Epithelial cell of proximal tubule (primary cell): Measurements from ENCODE around the gene HMGCS2. TPM values are rescaled to one million over a fixed set of nuclear protein-coding genes. Genes with fewer than 3 reads are reported as not detected.
A peak's percentile ranks its signal among the peaks of the same experiment; 100 is the strongest.

Experiments
- DNase-seq: peaks from one replicate; pipeline ENCODE4 v3.0.0-alpha.2; 2011; ENCODE audit warnings: low read depth
- H3K4me3 ChIP-seq: 2 replicates; pipeline ENCODE4 v1.5.1; 2011; ENCODE audit warnings: low read depth, mild to moderate bottlenecking, low read length
- CTCF ChIP-seq: conservative IDR thresholded peaks from 2 replicates; pipeline ENCODE4 v1.5.1; 2012; ENCODE audit warnings: low read depth, mild to moderate bottlenecking, low read length
- total RNA-seq: library from RNA; depleted of rRNA; stranded (reverse); fragments of >200 nt; gene quantifications from 2 replicates; pipeline ENCODE4 v1.2.3, GENCODE V29; 2015

HMGCS2 gene
- not detected in 2 replicates for total RNA-seq

DNA sequence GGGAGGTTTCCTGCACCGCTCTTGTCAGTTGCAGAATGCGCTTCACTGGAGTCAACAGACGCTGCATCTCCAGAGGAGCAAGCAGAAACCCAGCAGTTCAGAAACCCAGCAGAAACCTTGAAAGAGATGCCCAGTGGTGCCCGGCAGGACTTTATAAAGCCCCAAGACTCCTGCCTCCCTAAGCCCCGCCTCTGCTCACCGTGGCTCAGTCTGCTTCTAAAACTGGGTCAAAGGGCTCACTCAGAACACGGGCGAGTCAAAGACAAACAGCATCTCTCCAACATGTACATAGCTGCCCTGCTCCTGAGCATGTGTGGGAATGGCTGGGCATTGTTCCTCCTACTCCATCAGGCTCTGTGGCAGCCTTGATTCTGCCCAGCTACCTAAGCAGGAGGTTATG is at the start of gene HMGCS2:
TSS of gene HMGCS2 (minus strand) at position 128 of the 400 bp plus-strand sequence. CDS start at position 67, 61 bp downstream.
- H3K4me3 ChIP-seq: no peak within 1 kb of the TSS
- no peak for TF ChIP-seq CTCF
- DNase-seq: no peak

GRCh38 chr1:119818181-119818580 is 49.5 kb upstream of the HMGCS2 start:
- no peak overlapping the region for H3K4me3 ChIP-seq
- DNase-seq: no peak
- TF ChIP-seq CTCF: no peak

GRCh38 chr1:119816407-119816806 is 47.7 kb upstream of the HMGCS2 start:
- DNase-seq: peak; percentile 39
- H3K4me3 ChIP-seq: no peak overlapping the region
- no peak for TF ChIP-seq CTCF

DNA sequence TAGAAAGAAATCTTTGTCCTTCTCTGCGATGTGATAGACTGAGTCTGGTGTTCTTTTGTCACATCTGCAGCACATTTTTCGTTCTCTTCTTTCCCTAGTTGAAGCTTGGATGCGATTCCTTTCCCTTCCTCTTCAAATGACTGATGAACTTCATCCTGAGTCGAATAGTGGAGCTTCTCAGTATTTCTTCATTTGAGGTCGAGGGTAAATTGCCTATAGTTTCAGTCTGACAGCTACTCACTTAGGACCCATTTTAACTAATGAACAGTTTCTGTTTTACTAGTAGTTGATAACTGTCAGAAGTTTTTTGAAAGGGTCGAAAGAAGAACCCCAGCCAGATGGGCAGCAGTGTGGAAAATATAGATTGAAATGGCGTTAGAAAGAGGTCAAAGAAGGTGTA is 47.2 kb upstream of the HMGCS2 start:
- TF ChIP-seq CTCF: no peak
- DNase-seq: no peak

DNA sequence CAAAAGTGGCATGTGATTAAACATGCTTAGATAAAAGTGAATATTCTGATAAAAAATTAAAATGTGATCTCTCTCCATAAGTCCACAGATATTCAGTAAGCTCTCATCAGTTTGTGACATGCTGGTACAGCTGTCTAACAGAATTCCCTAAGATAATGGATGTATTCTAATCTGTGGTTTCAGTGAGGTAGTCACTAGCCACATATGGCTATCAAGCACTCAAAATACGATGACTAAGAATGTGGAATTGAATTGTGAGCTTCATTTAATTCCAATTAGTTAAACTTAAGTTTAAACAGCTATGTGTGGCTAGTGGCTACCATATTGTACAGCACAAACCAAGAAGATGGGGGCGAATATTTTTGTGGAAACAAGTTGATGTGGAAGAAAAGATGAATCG is 46.7 kb upstream of the HMGCS2 start:
- DNase-seq: no peak
- TF ChIP-seq CTCF: no peak
- H3K4me3 ChIP-seq: no peak overlapping the region

More for the DNA sequence above, 47.2 kb upstream of the HMGCS2 start:
- no peak overlapping the region for H3K4me3 ChIP-seq

DNA sequence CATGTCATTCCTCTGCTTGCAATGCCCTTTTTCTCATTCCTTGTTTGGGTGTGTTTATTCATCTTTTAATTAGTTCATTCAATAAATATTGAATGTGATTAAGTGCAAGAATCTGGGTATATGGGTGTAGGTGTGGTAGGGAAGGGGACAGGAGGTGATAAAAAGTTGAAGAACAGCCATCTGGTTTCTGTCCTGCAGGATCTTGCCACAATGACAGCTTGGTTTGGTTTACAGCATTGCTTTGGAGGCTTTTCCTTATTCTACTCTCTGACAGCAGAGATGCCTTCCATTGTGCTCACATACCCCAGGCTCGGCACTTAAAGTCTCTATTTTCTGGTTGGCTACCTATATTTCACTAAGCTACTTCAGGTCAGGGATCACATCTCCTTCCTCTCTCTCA is 45.6 kb upstream of the HMGCS2 start:
- DNase-seq: no peak
- TF ChIP-seq CTCF: no peak
- H3K4me3 ChIP-seq: no peak overlapping the region

GRCh38 chr1:119811985-119812557 is 43.4 kb upstream of the HMGCS2 start:
- TF ChIP-seq CTCF: no peak
- DNase-seq: no peak
- no peak overlapping the region for H3K4me3 ChIP-seq
